Psoas muscle (tissue), 8 donors: ENCODE results near the gene FKRP. TPM values are rescaled to one million over a fixed set of nuclear protein-coding genes. Genes with fewer than 3 reads are reported as not detected.
"Not testable (repeated sequence)": the region's sequence is repeated elsewhere in the genome, so short reads cannot be mapped to it uniquely, and the experiment has no call there.

ENCODE experiments used
- ATAC-seq, 4 donors: fragments of 200-7000 bp; cut with Tn5 transposase; one replicate each; pipeline ENCODE4 v1.9.1; 2020; ENCODE audit warnings: moderate library complexity in 3 of 4, mild to moderate bottlenecking in 2 of 4
- DNase-seq, 2 donors: peaks; one replicate each; pipeline ENCODE4 v3.0.0-alpha.2; 2020
- H3K27ac ChIP-seq: fragments of 200-600 bp; one replicate; pipeline ENCODE4 v1.8.0; 2022
- H3K27me3 ChIP-seq, 3 donors: fragments of 200-600 bp in 1 of 3; one replicate each; pipeline versions ENCODE4 v1.6.1 to v1.8.0; 2013 to 2022; ENCODE audit warnings: low read length in 2 of 3, mild to moderate bottlenecking in 2 of 3, moderate library complexity in 1 of 3; ENCODE audit not compliant: insufficient read depth in 3 of 3
- H3K36me3 ChIP-seq, 2 donors: fragments of 200-600 bp in 1 of 2; one replicate each; pipeline versions ENCODE4 v1.6.1 to v1.8.0; 2013 to 2022; ENCODE audit warnings: low read depth in 1 of 2, mild to moderate bottlenecking in 1 of 2, moderate library complexity in 1 of 2; ENCODE audit not compliant: insufficient read depth in 1 of 2
- H3K4me1 ChIP-seq: fragments of 200-600 bp; one replicate; pipeline ENCODE4 v1.8.0; 2022
- H3K4me3 ChIP-seq: fragments of 200-600 bp; one replicate; pipeline ENCODE4 v1.8.0; 2022; ENCODE audit warnings: mild to moderate bottlenecking
- H3K9me3 ChIP-seq: fragments of 200-600 bp; one replicate; pipeline ENCODE4 v1.8.0; 2022
- WGBS, 3 donors: extraction: QIAGEN DNeasy Blood & Tissue Kit; methylation state at CpG; one replicate each; pipeline versions ENCODE4 v1.1.6 to v1.1.7; 2013; 5-methylcytosine and 5-hydroxymethylcytosine counted together
- intact Hi-C, 2 donors: fragments of 100-400 bp; cut with DNase I; formaldehyde crosslinking; loops; one replicate each; pipeline versions ENCODE4 v1.11.0 to v1.14.2; 2022
- polyA plus RNA-seq, 3 donors: library from polyadenylated mRNA; stranded (reverse); fragments of 200-250 nt; gene quantifications; one replicate each; pipeline ENCODE4 v1.2.3, GENCODE V29; 2013
- total RNA-seq, 4 donors: library from RNA; stranded (reverse); fragmentation: NEBNext Ultra II Directional in 2 of 4; extraction: Animal tissue kit (Norgen Biotek cat#: 25700) in 2 of 4; gene quantifications; one replicate each; pipeline versions ENCODE4 v1.2.1 to v1.2.4, GENCODE V29; 2021 to 2023
- TF ChIP-seq, protein P1 (sequence below): fragments of 200-600 bp; IDR thresholded peaks from one replicate; pipeline ENCODE4 v1.8.0; 2022; ENCODE audit warnings: antibody characterized with exemption
- donor health status: healthy with polysubstance abuse.
- donor health status: DM: no; HTN: no; CAD: no; lungs with moderate emphysema.
- donor health status: Bipolar disorder and iron deficiency.
- donor health status: healthy.
- donor health status: DM: yes; HTN: yes; CAD: no.
- donor health status: DM: no; HTN: no; CAD: no.
- donor health status: DM: no; HTN: no; CAD: no.
- donor health status: DM: yes; HTN: yes; CAD: no.

Gene FKRP
- total and polyA plus RNA-seq, 7 donors, result 11.6 to 24.5 (median 15.0) TPM

- Histone ChIP-seq H3K9me3 (no peaks in the 10 kb centered on the region), H3K36me3 (no peaks in the 10 kb centered on the region), H3K4me3 (no peak overlapping the region), H3K27me3 (peaks cover 0 to 6% (median 1%) of the 10 kb centered on the region in 3 donors), H3K4me1 (no peaks in the 10 kb centered on the region), H3K27ac (no peak overlapping the region)
- intact Hi-C loops, result no loop called here
- DNase-seq (no peak), ATAC-seq (no peak)
- TF ChIP-seq, protein P1, sequence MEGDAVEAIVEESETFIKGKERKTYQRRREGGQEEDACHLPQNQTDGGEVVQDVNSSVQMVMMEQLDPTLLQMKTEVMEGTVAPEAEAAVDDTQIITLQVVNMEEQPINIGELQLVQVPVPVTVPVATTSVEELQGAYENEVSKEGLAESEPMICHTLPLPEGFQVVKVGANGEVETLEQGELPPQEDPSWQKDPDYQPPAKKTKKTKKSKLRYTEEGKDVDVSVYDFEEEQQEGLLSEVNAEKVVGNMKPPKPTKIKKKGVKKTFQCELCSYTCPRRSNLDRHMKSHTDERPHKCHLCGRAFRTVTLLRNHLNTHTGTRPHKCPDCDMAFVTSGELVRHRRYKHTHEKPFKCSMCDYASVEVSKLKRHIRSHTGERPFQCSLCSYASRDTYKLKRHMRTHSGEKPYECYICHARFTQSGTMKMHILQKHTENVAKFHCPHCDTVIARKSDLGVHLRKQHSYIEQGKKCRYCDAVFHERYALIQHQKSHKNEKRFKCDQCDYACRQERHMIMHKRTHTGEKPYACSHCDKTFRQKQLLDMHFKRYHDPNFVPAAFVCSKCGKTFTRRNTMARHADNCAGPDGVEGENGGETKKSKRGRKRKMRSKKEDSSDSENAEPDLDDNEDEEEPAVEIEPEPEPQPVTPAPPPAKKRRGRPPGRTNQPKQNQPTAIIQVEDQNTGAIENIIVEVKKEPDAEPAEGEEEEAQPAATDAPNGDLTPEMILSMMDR, result no peak
- WGBS, 3 donors, result 95 to 100% (median 100%) methylated on average over 1 of the region's 1 CpG
Measured at GRCh38 chr19:46797881-46798280, 52.0 kb downstream of the FKRP start.

- Histone ChIP-seq H3K4me1 (no peaks in the 10 kb centered on the region), H3K36me3 (no peaks in the 10 kb centered on the region), H3K9me3 (no peaks in the 10 kb centered on the region), H3K27ac (no peak overlapping the region), H3K4me3 (no peak overlapping the region), H3K27me3 (peaks cover 0 to 6% (median 1%) of the 10 kb centered on the region in 3 donors)
- TF ChIP-seq, protein P1, result no peak
- 93 to 99% (median 96%) methylated on average over 2 of the region's 2 CpGs for WGBS, 3 donors
- intact Hi-C loops, result no loop called here
- DNase-seq (no peak), ATAC-seq (no peak)
Measured at GRCh38 chr19:46798713-46799112, 52.9 kb downstream of the FKRP start.

- WGBS, 3 donors, result 96% methylated on average over 5 of the region's 5 CpGs
- H3K27ac ChIP-seq, result no peak overlapping the region
- H3K9me3 ChIP-seq, result no peaks in the 10 kb centered on the region
- ATAC-seq (no peak), DNase-seq (no peak)
- no peak overlapping the region for H3K4me3 ChIP-seq
- intact Hi-C loops, result no loop called here
- TF ChIP-seq, protein P1, result no peak
- H3K4me1 ChIP-seq, result no peaks in the 10 kb centered on the region
- peaks cover 0 to 1% (median 0%) of the 10 kb centered on the region in 3 donors for H3K27me3 ChIP-seq
- no peaks in the 10 kb centered on the region for H3K36me3 ChIP-seq
Measured at GRCh38 chr19:46802152-46802551, 56.3 kb downstream of the FKRP start.

DNA sequence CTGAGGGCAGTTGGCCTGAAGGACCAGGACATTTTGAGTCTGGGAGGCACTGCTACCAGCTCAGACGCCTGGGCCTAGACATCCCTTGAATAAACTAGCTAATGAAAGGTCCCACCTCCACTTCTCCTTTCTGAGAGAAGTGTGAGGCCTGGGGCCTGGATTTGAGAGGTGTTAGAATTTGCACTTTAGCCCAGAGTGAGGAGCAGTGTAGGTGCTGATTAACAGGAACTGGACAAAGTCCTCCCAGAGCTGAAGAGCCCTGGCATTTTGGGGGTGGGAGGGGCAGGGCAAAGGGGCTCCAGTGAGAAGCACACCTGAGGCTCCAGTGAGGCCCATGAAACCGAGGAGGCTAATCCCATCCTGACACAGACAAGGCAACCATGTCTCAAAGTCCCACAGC lies 57.7 kb downstream of the FKRP start:
- no peaks in the 10 kb centered on the region for H3K36me3 ChIP-seq
- H3K27me3 ChIP-seq, result peaks cover 0 to 1% (median 0%) of the 10 kb centered on the region in 3 donors
- no peak overlapping the region for H3K4me3 ChIP-seq
- DNase-seq (no peak), ATAC-seq (no peak)
- TF ChIP-seq, protein P1, result no peak
- no peaks in the 10 kb centered on the region for H3K9me3 ChIP-seq
- intact Hi-C loops, result no loop called here
- no peak overlapping the region for H3K27ac ChIP-seq
- H3K4me1 ChIP-seq, result no peaks in the 10 kb centered on the region
- WGBS, 3 donors, result 61 to 73% (median 63%) methylated on average over 2 of the region's 2 CpGs

GRCh38 chr19:46804432-46804831 lies 58.6 kb downstream of the FKRP start:
- H3K27me3 ChIP-seq, DNase-seq, H3K9me3 ChIP-seq, intact Hi-C loops, ATAC-seq, H3K4me1 ChIP-seq, H3K36me3 ChIP-seq, H3K4me3 ChIP-seq, H3K27ac ChIP-seq: not testable (repeated sequence)
- 78 to 88% (median 86%) methylated on average over 4 of the region's 4 CpGs for WGBS, 3 donors
